ENCODE data around the gene IGSF11.
"Not testable (repeated sequence)": the region's sequence is repeated elsewhere in the genome, so short reads cannot be mapped to it uniquely, and the experiment has no call there.

Gene IGSF11

GRCh38 chr3:118882353-118882947 is 152.2 kb downstream of the IGSF11 start:
- peak; percentile 50 for DNase-seq (ENCODE audit: low read depth)

DNA sequence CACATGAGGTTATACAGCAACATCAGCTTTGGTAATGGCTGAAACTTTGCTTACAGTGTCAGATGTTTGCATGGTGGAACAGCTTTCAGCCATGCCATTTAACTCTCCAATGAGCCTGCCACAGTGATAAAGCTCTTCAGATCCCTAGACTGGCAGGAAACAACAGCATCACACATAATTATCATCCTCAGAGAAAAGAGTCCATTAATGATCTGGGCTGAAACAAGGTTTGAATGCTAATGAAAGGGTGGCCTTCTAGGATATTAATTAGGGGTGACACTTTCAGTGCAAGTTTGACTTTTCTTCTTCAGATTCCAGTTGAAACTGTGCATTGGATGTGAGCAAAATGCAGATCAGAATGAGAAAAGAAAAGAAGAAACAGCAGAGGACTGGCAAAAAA is 166.6 kb downstream of the IGSF11 start:
- DNase-seq (ENCODE audit: low read depth) = no peak

GRCh38 chr3:118863731-118864322 is 170.8 kb downstream of the IGSF11 start:
- DNase-seq (ENCODE audit: low read depth) = no peak

DNA sequence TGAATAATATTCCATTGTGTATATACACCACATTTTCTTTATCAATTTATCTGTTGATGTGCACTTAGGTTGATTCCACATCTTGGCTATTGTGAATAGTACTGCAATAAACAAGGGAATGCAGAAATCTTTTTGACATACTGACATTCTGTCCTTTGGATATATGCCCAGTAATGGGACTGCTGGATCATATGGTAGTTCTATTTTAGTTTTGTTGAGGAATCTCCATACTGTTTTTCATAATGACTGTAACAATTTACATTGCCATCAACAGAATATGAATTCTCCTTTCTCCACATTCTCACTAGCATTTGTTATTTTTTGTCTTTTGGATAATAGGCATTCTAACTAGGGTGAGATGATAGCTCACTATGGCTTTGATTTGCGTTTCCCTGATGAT is 174.7 kb downstream of the IGSF11 start:
- DNase-seq (ENCODE audit: low read depth) = no peak

GRCh38 chr3:118851466-118852193 is 183.0 kb downstream of the IGSF11 start:
- not testable (repeated sequence) for DNase-seq (ENCODE audit: low read depth)

- DNase-seq (ENCODE audit: low read depth) = no peak
Measured at GRCh38 chr3:118850687-118851086, 184.0 kb downstream of the IGSF11 start.

All from activated gamma-delta T cell treated with anti-CD3 and anti-CD28 coated beads, Interleukin-2, amount 50 U/mL, for 16 hours (primary cell).